DND-41 (cell line): ENCODE data around the gene HEG1.

ENCODE experiments used
- ATAC-seq: fragments of 200-7000 bp; cut with Tn5 transposase; 3 replicates; pipeline ENCODE4 v1.9.1; 2021; ENCODE audit warnings: low read depth; ENCODE audit not compliant: insufficient read depth
- DNase-seq: peaks from one replicate; pipeline ENCODE4 v3.0.0-alpha.2; 2020
- H2AFZ ChIP-seq: 2 replicates; pipeline ENCODE4 v1.6.0; 2012; ENCODE audit warnings: low read depth, low read length
- H3K27ac ChIP-seq: 2 replicates; pipeline ENCODE4 v1.5.1; 2012; ENCODE audit warnings: low read length, inconsistent platforms
- H3K27me3 ChIP-seq: fragments of 200-600 bp; sonication (generic); 2 replicates; pipeline ENCODE4 v1.6.0; 2012; ENCODE audit warnings: low read length, mild to moderate bottlenecking, inconsistent platforms; ENCODE audit not compliant: insufficient read depth, poor library complexity
- H3K36me3 ChIP-seq: 2 replicates; pipeline ENCODE4 v1.5.1; 2012; ENCODE audit warnings: low read length, inconsistent platforms; ENCODE audit not compliant: insufficient read depth
- H3K4me1 ChIP-seq: 2 replicates; pipeline ENCODE4 v1.5.1; 2012; ENCODE audit warnings: mild to moderate bottlenecking, low read length; ENCODE audit not compliant: insufficient read depth
- H3K4me2 ChIP-seq: 2 replicates; pipeline ENCODE4 v1.6.0; 2012; ENCODE audit warnings: mild to moderate bottlenecking, moderate library complexity, low read length, inconsistent platforms; ENCODE audit not compliant: insufficient read depth
- H3K4me3 ChIP-seq, 2 experiments: fragments of 200-600 bp in 1 of 2; shearing (Covaris generic) in 1 of 2; 2 replicates each; pipeline ENCODE4 v1.5.1; 2012 to 2016; ENCODE audit warnings: inconsistent platforms in 2 of 2, low read length in 2 of 2, mild to moderate bottlenecking in 2 of 2, low read depth in 1 of 2, moderate library complexity in 1 of 2
- H3K79me2 ChIP-seq: 2 replicates; pipeline ENCODE4 v1.6.0; 2012; ENCODE audit warnings: low read length, inconsistent platforms; ENCODE audit not compliant: insufficient read depth
- H3K9ac ChIP-seq: 2 replicates; pipeline ENCODE4 v1.6.0; 2012; ENCODE audit warnings: low read depth, mild to moderate bottlenecking, inconsistent platforms, low read length, moderate library complexity
- H3K9me3 ChIP-seq: 2 replicates; pipeline ENCODE4 v1.5.1; 2012; ENCODE audit warnings: low read length, moderate library complexity, mild to moderate bottlenecking, inconsistent platforms; ENCODE audit not compliant: insufficient read depth, severe bottlenecking
- H4K20me1 ChIP-seq: 2 replicates; pipeline ENCODE4 v1.6.0; 2012; ENCODE audit warnings: low read length; ENCODE audit not compliant: insufficient read depth
- CTCF ChIP-seq: IDR thresholded peaks from 2 replicates; pipeline ENCODE4 v1.5.1; 2012; ENCODE audit warnings: borderline replicate concordance, low read length, moderate library complexity, mild to moderate bottlenecking; ENCODE audit not compliant: poor library complexity, severe bottlenecking; ENCODE audit errors: extremely low read depth
- EZH2 ChIP-seq: IDR thresholded peaks from 3 replicates; pipeline ENCODE4 v1.6.1; 2012; ENCODE audit warnings: borderline replicate concordance, low read depth, mild to moderate bottlenecking, moderate library complexity, low read length, inconsistent platforms; ENCODE audit not compliant: severe bottlenecking

The HEG1 gene, protein sequence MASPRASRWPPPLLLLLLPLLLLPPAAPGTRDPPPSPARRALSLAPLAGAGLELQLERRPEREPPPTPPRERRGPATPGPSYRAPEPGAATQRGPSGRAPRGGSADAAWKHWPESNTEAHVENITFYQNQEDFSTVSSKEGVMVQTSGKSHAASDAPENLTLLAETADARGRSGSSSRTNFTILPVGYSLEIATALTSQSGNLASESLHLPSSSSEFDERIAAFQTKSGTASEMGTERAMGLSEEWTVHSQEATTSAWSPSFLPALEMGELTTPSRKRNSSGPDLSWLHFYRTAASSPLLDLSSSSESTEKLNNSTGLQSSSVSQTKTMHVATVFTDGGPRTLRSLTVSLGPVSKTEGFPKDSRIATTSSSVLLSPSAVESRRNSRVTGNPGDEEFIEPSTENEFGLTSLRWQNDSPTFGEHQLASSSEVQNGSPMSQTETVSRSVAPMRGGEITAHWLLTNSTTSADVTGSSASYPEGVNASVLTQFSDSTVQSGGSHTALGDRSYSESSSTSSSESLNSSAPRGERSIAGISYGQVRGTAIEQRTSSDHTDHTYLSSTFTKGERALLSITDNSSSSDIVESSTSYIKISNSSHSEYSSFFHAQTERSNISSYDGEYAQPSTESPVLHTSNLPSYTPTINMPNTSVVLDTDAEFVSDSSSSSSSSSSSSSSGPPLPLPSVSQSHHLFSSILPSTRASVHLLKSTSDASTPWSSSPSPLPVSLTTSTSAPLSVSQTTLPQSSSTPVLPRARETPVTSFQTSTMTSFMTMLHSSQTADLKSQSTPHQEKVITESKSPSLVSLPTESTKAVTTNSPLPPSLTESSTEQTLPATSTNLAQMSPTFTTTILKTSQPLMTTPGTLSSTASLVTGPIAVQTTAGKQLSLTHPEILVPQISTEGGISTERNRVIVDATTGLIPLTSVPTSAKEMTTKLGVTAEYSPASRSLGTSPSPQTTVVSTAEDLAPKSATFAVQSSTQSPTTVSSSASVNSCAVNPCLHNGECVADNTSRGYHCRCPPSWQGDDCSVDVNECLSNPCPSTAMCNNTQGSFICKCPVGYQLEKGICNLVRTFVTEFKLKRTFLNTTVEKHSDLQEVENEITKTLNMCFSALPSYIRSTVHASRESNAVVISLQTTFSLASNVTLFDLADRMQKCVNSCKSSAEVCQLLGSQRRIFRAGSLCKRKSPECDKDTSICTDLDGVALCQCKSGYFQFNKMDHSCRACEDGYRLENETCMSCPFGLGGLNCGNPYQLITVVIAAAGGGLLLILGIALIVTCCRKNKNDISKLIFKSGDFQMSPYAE (N-terminal part only)

DNA sequence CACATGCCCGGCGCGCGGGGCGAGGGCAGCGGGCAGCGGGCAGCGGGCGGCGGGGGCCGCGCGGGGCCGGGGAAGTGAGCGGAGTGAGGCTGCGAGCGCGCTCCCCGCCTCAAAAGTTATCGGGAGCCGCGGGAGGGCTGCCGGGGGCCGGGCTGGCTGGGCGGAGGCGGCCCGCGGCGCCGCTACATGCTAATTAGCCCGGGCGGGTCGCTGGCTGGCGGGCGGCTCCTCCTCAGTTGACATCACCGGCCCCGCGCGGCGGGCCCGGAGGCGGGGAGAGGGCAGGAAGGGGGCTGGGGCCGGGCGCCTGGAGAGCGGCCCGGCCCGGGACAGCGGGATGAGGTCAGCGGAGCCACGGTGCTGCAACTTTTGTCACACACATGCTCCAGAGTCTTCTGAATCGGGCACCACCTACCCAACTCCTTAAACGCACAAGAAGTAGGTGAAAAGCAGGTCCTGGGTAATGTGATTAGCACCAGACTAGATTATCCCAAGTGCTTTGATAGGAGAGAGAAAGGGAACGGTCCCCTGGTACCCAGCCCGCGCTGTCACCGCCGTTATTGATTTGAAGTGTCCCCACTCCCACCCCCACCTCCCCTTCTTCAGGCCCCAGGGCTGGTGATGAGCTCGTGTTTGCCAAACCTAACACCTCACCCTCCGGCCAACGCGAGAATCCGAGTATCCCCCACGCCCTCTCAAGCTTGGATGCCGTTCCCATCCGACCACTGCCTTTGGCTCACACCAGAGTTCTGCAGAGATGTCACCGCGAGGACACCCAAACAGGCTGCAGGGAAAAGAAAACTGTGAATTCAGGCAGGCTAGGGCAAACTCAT lies at the start of gene HEG1:
TSS of gene HEG1 (minus strand) at position 85 of the 833 bp plus-strand sequence. CDS start 107 bp downstream, outside the sequence.
- DNase-seq = peak; percentile 75
- H3K4me1 ChIP-seq = peaks cover 48% of the 10 kb centered on the region

GRCh38 chr3:125105116-125105515 lies 49.3 kb upstream of the HEG1 start:
- Histone ChIP-seq H3K27me3 (peaks cover 4% of the 10 kb centered on the region), H3K36me3 (no peaks in the 10 kb centered on the region), H3K4me1 (no peaks in the 10 kb centered on the region), H3K79me2 (no peaks in the 10 kb centered on the region), H3K9ac (no peak overlapping the region), H2AFZ (no peak overlapping the region), H3K4me2 (no peak overlapping the region), H3K4me3 (no peak overlapping the region), H4K20me1 (no peaks in the 10 kb centered on the region), H3K9me3 (no peaks in the 10 kb centered on the region), H3K27ac (no peak overlapping the region)
- no peak for TF ChIP-seq CTCF
- DNase-seq (no peak), ATAC-seq (no peak)

More for the DNA sequence above, at the start of gene HEG1:
- Histone ChIP-seq H3K36me3 (no peaks in the 10 kb centered on the region), H3K4me2 (peak within 1 kb of the TSS; percentile 80), H3K9me3 (no peaks in the 10 kb centered on the region), H3K9ac (peak within 1 kb of the TSS; percentile 60), H3K27ac (peak within 1 kb of the TSS; percentile 60), H2AFZ (peak within 1 kb of the TSS; percentile 71), H3K27me3 (peaks cover 32% of the 10 kb centered on the region), H3K79me2 (no peaks in the 10 kb centered on the region), H4K20me1 (peaks cover 21% of the 10 kb centered on the region), H3K4me3 (peak within 1 kb of the TSS; percentile 65 to 74; a peak in 3 of 4 replicates)
- TF ChIP-seq CTCF (no peak), EZH2 (no peak)
- peak; percentile 75 for ATAC-seq

DNA sequence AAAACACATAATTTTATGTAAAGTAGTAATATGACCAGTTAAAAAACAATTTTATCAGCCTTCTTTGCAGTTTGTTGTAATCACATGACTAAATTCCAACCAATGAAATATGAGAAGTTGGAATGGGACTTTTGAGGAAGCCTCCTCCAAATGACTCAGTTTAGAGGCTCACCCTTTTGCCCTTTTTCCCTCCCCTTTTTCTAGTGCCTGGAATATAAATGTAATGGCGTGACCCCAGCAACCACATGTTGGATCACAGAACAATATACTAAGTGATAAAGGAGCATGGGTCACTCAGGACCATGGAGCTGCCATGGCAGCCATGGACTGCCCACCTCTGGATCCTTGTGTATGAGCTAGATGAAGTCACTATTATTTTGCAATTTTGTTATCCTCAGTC lies 48.8 kb upstream of the HEG1 start:
- Histone ChIP-seq H3K4me1 (no peaks in the 10 kb centered on the region), H3K36me3 (no peaks in the 10 kb centered on the region), H3K27me3 (peaks cover 4% of the 10 kb centered on the region), H3K9ac (no peak overlapping the region), H3K4me2 (no peak overlapping the region), H3K27ac (no peak overlapping the region), H3K4me3 (no peak overlapping the region), H4K20me1 (no peaks in the 10 kb centered on the region), H2AFZ (no peak overlapping the region), H3K9me3 (no peaks in the 10 kb centered on the region), H3K79me2 (no peaks in the 10 kb centered on the region)
- no peak for ATAC-seq
- TF ChIP-seq EZH2 = no peak
- TF ChIP-seq CTCF = no peak
- no peak for DNase-seq
